Lung (tissue), 12 donors: Measurements from ENCODE around the gene RARA. TPM values are rescaled to one million over a fixed set of nuclear protein-coding genes. Genes with fewer than 3 reads are reported as not detected.
A peak's percentile ranks its signal among the peaks of the same experiment; 100 is the strongest.

ENCODE experiments used
- ATAC-seq: fragments of 200-7000 bp; cut with Tn5 transposase; one replicate; pipeline ENCODE4 v1.9.1; 2020; ENCODE audit warnings: moderate number of reproducible peaks; ENCODE audit not compliant: insufficient read depth, low FRiP score
- DNase-seq, 3 donors: peaks; one replicate each; pipeline ENCODE4 v3.0.0-alpha.2; 2013 to 2017
- H3K27ac ChIP-seq, 2 donors: one replicate each; pipeline ENCODE4 v1.5.1; 2013; ENCODE audit warnings: mild to moderate bottlenecking in 2 of 2, moderate library complexity in 2 of 2, control low read depth in 1 of 2, inconsistent platforms in 1 of 2, low read depth in 1 of 2, low read length in 1 of 2
- H3K27me3 ChIP-seq, 3 donors: one replicate each; pipeline ENCODE4 v1.5.1; 2013; ENCODE audit warnings: low read length in 2 of 3; ENCODE audit not compliant: control insufficient read depth in 3 of 3, insufficient read depth in 3 of 3
- H3K36me3 ChIP-seq, 4 donors: one replicate each; pipeline ENCODE4 v1.5.1; 2013; ENCODE audit warnings: low read length in 4 of 4, mild to moderate bottlenecking in 1 of 4, moderate library complexity in 1 of 4; ENCODE audit not compliant: control insufficient read depth in 4 of 4, insufficient read depth in 4 of 4
- H3K4me1 ChIP-seq, 5 donors: one replicate each; pipeline ENCODE4 v1.5.1; 2013; ENCODE audit warnings: low read length in 5 of 5, mild to moderate bottlenecking in 2 of 5, moderate library complexity in 1 of 5; ENCODE audit not compliant: control insufficient read depth in 5 of 5, insufficient read depth in 5 of 5
- H3K4me3 ChIP-seq: one replicate; pipeline ENCODE4 v1.5.1; 2013; ENCODE audit warnings: mild to moderate bottlenecking, control low read depth, moderate library complexity
- H3K9ac ChIP-seq, 2 donors: one replicate each; pipeline ENCODE4 v1.5.1; 2013; ENCODE audit warnings: low read length in 2 of 2, control low read depth in 1 of 2; ENCODE audit not compliant: insufficient read depth in 1 of 2
- H3K9me3 ChIP-seq, 4 donors: one replicate each; pipeline ENCODE4 v1.5.1; 2013; ENCODE audit warnings: low read length in 3 of 4, mild to moderate bottlenecking in 1 of 4, moderate library complexity in 1 of 4; ENCODE audit not compliant: control insufficient read depth in 4 of 4, insufficient read depth in 3 of 4
- WGBS, 2 donors: extraction: QIAGEN DNeasy Blood & Tissue Kit; methylation state at CpG; one replicate each; pipeline ENCODE4 v1.1.7; 2013; 5-methylcytosine and 5-hydroxymethylcytosine counted together
- polyA plus RNA-seq, 2 donors: library from polyadenylated mRNA; stranded (reverse); fragments of 200-250 nt; gene quantifications; one replicate each; pipeline ENCODE4 v1.2.1, GENCODE V29; 2013
- total RNA-seq, 2 donors: library from RNA; depleted of rRNA in 1 of 2; stranded (reverse); fragments of >200 nt in 1 of 2; gene quantifications; one replicate each; pipeline ENCODE4 v1.2.1, GENCODE V29; 2014 to 2021
- TF ChIP-seq, protein P1 (sequence below): IDR thresholded peaks from 2 replicates; pipeline ENCODE4 v1.5.1; 2012; ENCODE audit warnings: mild to moderate bottlenecking; ENCODE audit errors: control extremely low read depth, extremely low read depth
- donor health status: control.
- donor health status: control.
- donor health status: Bipolar disorder and iron deficiency.
- donor health status: healthy.
- donor health status: DM: yes; HTN: yes; CAD: no.

The RARA gene
- total and polyA plus RNA-seq, 4 donors = 36.4 to 75.3 (median 50.8) TPM

- Histone ChIP-seq H3K27me3 (no peaks in the 10 kb centered on the region), H3K4me1 (peaks cover 29 to 81% (median 67%) of the 10 kb centered on the region in 5 donors), H3K36me3 (peaks cover 0 to 3% (median 0%) of the 10 kb centered on the region in 4 donors), H3K4me3 (no peak overlapping the region), H3K9ac (peak overlapping the region in 1 of 2 donors; percentile 78), H3K27ac (peak overlapping the region; percentile 86), H3K9me3 (no peaks in the 10 kb centered on the region)
- TF ChIP-seq, protein P1, sequence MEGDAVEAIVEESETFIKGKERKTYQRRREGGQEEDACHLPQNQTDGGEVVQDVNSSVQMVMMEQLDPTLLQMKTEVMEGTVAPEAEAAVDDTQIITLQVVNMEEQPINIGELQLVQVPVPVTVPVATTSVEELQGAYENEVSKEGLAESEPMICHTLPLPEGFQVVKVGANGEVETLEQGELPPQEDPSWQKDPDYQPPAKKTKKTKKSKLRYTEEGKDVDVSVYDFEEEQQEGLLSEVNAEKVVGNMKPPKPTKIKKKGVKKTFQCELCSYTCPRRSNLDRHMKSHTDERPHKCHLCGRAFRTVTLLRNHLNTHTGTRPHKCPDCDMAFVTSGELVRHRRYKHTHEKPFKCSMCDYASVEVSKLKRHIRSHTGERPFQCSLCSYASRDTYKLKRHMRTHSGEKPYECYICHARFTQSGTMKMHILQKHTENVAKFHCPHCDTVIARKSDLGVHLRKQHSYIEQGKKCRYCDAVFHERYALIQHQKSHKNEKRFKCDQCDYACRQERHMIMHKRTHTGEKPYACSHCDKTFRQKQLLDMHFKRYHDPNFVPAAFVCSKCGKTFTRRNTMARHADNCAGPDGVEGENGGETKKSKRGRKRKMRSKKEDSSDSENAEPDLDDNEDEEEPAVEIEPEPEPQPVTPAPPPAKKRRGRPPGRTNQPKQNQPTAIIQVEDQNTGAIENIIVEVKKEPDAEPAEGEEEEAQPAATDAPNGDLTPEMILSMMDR = no peak
- ATAC-seq (no peak), DNase-seq (peak; percentile 89 to 91 (median 90))
- 23 to 54% methylated on average over 34 to 38 of the region's 38 CpGs for WGBS, 2 donors
Observed at GRCh38 chr17:40316571-40317344, 7.8 kb downstream of the RARA start.

GRCh38 chr17:40317345-40317873 lies 8.4 kb downstream of the RARA start:
- H3K9ac ChIP-seq = peak overlapping the region in 1 of 2 donors; percentile 68
- TF ChIP-seq, protein P1 = peak; percentile 0
- no peak overlapping the region for H3K4me3 ChIP-seq
- peaks cover 0 to 3% (median 0%) of the 10 kb centered on the region in 4 donors for H3K36me3 ChIP-seq
- H3K27ac ChIP-seq = peak overlapping the region; percentile 86
- 6 to 7% methylated on average over 6 of the region's 6 CpGs for WGBS, 2 donors
- ATAC-seq = no peak
- H3K27me3 ChIP-seq = no peaks in the 10 kb centered on the region
- peaks cover 29 to 81% (median 67%) of the 10 kb centered on the region in 5 donors for H3K4me1 ChIP-seq
- H3K9me3 ChIP-seq = no peaks in the 10 kb centered on the region
- DNase-seq = peak; percentile 83 to 92 (median 92)

DNA sequence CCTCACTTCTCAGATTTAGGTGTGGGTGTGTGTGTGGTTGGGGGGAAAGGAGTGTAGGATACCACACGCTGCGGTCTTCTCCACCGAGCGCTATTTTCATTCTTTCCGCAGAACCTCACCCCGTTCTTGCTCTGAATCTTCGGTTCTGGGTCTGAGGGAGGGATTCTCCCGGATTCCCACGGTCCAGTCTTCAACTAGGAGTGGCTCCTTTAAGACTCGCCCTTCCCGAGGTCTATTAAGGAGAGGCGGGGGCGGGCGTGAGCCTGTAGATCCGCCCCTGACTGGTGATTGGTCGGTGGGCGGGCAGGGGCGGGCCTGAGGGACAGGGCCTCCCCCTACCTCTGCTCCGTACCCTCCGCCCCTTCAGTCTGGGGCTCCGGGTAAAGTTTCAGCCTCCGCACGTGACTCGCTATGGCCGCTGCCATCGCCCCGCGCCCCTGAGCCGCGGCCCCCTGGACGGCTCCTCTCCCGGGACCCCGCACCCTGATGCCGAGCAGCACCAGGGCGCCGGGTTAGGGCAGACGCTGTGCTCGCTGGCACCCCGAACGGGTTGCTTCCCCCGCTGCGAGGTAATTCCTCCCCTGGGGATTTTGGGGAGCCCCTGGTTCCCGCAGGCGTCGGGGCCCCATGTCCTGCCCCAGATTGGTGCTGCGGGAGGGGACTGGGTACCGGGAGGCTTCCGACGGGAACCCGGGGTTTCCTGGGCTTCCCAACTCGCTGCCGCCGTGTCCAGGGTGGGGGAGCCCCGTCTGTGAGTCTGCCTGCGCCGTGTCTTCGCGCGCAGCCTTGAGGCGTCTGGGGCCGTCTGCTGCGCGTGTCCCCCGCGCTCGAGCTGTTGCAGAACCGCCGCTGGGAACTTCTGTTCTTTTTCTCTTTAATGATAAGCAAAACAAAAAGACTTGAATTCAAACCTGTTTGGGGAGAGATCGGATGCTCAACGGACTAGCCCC lies 9.2 kb downstream of the RARA start:
- Histone ChIP-seq H3K4me3 (peak overlapping the region; percentile 86), H3K27ac (peak overlapping the region; percentile 93 to 97), H3K9ac (peak overlapping the region; percentile 25 to 82), H3K9me3 (no peaks in the 10 kb centered on the region), H3K27me3 (no peaks in the 10 kb centered on the region), H3K4me1 (peaks cover 34 to 81% (median 64%) of the 10 kb centered on the region in 5 donors), H3K36me3 (peaks cover 0 to 3% (median 0%) of the 10 kb centered on the region in 4 donors)
- DNase-seq = peak; percentile 97 to 98 (median 97)
- TF ChIP-seq, protein P1 = no peak
- 0% methylated on average over 69 to 70 of the region's 70 CpGs for WGBS, 2 donors
- ATAC-seq = peak; percentile 92
